ENCODE results near the gene LTBP3.

GRCh38 chr11:65498977-65499712, 59.0 kb downstream of the LTBP3 start, which contains the start of gene MALAT1:
- no peak for TF ChIP-seq EZH2 (IDR thresholded peaks at IDR 0.05; ENCODE audit: borderline replicate concordance, low read depth, low read length, poor library complexity, severe bottlenecking)
- TF ChIP-seq, protein P1, sequence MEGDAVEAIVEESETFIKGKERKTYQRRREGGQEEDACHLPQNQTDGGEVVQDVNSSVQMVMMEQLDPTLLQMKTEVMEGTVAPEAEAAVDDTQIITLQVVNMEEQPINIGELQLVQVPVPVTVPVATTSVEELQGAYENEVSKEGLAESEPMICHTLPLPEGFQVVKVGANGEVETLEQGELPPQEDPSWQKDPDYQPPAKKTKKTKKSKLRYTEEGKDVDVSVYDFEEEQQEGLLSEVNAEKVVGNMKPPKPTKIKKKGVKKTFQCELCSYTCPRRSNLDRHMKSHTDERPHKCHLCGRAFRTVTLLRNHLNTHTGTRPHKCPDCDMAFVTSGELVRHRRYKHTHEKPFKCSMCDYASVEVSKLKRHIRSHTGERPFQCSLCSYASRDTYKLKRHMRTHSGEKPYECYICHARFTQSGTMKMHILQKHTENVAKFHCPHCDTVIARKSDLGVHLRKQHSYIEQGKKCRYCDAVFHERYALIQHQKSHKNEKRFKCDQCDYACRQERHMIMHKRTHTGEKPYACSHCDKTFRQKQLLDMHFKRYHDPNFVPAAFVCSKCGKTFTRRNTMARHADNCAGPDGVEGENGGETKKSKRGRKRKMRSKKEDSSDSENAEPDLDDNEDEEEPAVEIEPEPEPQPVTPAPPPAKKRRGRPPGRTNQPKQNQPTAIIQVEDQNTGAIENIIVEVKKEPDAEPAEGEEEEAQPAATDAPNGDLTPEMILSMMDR (conservative IDR thresholded peaks at IDR 0.05; ENCODE audit: low read depth, low read length): no peak
